Measurements from ENCODE around the gene P2RX6.
"Not testable (repeated sequence)": the region's sequence is repeated elsewhere in the genome, so short reads cannot be mapped to it uniquely, and the experiment has no call there.

P2RX6 gene

DNA sequence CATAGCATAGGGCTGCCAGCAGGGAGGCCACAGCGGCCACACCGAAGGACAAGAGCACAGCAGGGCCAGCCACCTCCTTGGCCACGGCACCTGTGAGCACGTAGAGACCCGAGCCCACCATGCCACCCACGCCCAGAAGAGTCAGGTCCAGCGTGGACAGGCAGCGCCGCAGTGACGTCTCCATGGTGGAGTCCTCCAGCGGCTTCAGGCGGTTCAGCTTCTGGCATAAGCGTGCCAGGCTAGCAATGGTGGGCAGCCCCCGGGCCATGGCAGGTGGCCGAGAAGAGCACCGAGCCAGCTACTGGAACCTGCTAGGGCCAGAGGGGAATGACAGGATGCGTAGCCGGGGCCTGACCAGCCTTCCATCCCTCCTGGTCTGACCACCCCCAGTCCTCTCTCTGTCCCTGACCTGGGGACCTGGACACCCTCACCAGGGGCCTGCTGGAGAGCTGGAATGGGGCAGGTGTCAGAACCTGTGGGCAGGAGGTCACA is 16.6 kb downstream of the P2RX6 start:
- DNase-seq (ENCODE audit: low read depth in 2 of 2) = no peak

DNA sequence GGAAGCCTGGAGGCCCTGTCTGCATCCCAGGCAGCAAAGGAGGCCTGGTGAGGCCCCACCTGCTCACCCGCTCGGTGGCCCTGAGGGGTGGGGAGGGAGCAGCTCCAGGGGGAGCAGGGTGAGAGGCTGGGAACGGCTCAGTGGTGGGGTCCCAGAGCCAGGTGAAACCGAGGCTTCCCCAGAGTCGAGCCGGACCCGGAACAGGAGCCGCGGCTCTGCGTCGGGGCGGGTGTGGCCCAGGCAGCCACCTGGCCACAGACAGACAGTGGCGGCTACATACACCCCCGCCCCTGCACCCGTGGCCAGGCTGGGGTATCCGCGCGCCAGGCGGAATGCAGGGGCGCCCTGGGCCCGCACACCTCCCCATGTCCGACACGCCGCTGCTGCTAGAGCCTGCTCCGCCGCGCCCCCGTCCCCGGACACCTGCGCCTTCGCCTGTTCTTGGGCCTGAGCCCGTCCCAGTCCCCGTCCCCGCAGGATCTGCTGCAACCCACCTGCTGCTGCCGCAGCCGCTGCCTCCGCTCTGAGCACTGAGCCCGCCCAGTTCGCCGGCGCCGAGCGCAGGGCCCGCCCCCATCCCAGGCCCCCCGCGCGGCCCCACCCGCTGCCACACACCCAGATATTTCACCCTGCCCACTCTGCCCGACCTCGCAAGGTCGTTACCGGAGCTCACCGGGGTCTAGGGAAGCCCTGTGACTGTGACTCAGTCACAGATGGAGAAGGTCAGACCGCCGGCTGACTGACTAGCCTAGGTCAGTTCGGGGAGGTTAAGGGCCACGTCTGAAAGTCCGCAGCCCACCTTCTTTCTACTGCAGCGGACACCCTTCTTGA is 17.3 kb downstream of the P2RX6 start, which contains the start of gene SLC7A4:
Gene SLC7A4 (minus strand): TSS at position 525 of the 831 bp plus-strand sequence. CDS start 749 bp downstream, outside the sequence.
- no peak for DNase-seq (ENCODE audit: low read depth in 2 of 2)

DNA sequence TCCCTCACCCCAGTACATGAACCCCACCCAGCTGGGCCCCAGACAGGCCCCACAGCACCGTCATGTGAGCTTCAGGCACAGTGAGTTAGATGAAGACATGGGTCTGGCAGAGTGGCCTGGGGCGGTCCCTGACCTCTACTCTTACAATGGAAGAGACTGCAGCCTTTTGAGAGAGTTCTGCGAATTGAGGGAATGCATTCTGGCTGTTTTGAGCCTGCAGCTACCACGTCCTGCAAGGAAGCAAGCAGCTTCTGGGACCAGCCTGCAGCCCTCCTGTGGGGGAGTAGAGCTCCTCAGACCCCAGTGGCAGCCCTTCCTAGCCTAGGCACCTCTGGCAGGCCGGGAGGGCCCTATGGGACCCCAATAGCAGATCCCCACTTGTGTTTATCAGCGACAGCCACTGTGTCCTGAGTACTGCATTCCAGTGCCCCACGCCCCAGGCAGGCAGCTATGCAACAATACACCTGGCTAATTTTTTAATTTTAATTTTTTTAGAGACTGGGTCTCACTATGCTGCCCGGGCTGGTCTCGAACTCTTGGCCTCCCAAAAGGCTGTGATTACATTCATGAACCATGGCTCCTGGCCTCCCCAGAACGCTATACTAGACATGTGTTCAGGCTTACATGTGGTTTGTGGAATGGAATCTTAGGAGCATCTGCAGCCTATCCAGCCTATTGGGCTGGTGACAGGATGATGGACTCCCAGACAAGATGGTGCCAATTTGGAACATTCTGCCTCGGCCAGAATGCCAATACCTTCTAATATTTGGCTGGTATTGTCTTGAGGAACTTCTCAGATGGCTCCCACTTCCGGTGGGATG is 18.1 kb downstream of the P2RX6 start:
- no peak for DNase-seq (ENCODE audit: low read depth in 2 of 2)

DNA sequence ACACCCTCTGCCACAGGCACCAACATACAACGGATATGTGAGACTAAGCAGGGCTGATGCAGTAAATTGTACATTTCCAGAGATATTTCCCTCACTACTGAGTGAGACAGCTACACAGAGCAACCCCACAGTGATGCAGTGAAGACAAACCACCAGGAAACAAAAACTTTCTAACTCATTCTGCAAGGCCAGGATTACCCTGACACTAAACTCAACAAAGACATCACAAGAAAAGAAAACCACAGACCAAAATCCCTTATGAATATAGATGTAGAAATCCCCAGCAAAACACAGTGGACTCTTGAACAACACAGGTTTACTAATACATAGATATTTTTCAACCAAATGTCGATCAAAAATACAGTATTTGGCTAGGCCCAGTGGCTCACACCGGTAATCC is 18.9 kb downstream of the P2RX6 start:
- no peak for DNase-seq (ENCODE audit: low read depth in 2 of 2)

DNA sequence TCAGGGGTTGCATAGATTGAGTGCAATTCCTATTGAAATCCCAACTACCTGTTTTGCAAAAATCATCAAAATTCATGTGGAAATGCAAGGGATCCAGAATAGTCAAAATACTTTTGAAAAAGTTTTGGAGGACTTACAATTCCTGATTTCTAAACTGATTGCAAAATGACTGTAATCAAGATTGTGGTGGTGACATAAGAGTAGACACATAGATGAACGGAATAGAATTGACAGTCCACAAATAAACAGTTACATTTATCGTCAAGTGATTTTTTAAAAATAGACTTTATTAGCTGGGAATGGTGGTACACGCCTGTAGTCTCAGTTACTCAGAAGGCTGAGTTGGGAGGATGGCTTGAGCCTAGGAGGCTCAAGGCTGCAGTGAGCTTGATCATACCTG is 20.0 kb downstream of the P2RX6 start:
- no peak for DNase-seq (ENCODE audit: low read depth in 2 of 2)

DNA sequence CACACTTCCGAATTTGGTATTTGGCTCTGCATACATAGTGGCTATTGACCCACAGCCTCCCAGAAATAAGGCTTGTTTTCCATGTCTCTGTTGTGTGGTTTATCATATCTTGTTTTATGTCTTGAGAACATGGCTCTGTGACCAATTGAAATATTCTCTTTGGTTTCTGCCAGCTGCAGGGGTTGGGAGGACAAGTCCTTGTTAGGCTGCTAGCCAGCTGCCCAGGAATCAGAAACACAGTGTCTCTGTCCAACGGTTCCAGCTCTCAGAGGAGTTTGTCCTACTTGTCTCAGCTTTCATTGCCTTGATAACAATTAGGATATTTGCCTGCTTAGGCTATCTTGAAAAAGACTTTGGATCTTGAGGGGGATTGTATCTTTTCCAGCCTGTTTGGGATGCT is 23.4 kb downstream of the P2RX6 start:
- no peak for DNase-seq (ENCODE audit: low read depth in 2 of 2)

DNA sequence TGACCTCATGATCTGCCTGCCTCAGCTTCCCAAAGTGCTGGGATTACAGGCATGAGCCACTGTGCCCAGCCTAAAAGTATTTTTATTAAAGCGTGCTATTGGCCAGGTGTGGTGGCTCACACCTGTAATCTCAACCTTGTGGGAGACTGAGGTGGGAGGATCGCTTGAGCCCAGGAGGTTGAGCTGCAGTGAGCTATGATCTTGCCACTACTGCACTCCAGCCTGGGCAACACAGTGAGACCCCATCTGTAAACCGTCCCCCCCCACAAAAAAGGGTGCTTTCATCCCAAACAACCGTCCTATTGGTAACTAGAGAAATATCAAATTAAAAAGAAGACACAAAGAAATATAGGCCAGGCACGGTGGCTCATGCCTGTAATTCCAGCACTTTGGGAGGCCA is 24.2 kb downstream of the P2RX6 start:
- not testable (repeated sequence) for DNase-seq (ENCODE audit: low read depth in 2 of 2)

DNA sequence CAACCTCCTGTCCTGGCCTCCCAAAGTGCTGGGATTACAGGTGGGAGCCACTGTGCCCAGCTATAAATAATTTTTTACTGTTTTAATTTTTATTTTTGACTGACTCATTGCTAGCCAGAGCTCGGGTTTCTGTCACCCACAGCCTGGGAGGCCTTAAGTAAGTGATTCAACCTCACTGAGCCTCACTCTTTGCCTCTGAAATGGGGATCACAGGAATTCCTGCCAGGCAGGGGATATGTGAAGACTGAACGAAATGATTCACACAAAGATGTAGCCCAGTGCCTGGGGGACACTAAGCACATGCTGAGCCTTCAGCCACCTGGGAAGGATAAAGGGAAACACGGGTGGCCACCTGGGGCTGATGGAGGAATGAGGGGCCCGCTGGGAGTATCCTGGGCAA is 27.0 kb downstream of the P2RX6 start:
- DNase-seq (ENCODE audit: low read depth in 2 of 2) = no peak

DNA sequence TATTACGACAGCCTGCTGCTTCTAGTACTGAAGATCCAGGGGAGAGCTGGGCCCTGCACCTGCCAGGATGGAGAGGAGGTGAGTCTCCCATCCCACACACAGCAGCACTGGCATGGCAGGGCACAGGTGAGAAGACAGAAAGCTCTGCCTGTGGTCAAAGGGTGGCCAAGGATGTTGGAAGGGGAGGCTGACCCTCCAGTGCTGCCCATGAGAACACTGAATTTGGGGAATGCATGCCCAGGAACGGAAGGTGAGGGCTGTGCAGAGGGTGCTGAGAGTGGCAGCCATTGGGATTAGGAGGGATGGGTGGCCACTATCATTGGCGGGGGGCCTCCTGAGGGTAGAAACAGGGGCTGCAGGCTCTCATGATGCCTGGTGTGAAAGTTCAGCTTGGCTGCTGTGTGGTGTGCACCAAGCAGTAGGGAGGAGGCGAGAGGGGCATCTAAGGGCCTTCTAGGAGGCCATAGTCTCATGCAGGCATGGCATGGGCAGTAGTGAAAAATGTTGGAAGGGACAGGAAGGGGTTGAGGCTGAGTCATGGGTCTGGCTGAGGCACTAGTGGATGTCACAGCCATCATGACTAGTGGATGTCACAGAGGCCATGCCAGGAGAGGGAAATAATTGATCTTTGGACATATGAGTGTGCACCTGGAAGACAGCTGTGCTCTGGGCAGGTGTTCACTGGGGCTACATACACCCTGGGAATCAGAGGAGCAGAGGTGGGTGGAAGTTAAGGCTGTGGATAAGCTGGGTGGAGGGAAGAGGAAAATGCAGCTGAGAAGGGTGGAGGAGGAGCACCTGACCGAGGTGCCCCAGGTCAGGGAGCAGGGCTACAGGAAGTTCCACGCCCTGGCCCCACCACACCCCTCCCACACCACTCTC is 28.3 kb downstream of the P2RX6 start:
- DNase-seq (ENCODE audit: low read depth in 2 of 2) = no peak

DNA sequence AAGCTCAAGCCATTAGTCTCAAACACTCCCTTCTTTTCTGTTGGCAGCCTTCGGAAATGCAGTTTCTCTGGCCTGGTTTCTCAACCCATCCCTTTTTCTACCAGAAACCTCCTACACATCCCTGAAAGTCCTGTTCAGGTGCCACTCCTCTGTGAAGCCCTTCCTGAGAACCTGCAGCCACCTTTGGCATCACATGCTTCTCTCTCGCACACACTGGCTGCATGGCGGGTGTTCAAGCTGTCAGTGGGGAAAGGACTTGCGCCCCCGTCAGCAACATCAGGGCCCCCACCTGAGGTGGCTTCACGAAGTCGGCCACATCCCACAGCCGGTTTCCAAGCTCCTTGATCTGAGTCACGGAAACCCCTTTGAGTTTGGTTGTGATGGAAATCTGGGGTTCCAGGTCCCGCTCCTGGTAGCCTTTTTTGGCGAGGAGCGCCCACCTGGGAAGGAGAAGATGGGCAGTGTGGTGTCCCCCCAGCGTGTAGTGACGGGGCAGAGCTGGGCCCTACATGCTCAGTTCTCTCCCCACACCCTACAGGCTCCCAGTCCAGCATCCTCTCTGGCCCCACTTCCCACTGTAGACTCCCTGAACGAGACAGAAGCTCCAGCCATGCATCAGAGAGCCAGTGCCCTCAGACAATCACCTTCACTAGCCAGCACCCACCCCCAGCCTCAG is 29.0 kb downstream of the P2RX6 start:
- no peak for DNase-seq (ENCODE audit: low read depth in 2 of 2)

DNA sequence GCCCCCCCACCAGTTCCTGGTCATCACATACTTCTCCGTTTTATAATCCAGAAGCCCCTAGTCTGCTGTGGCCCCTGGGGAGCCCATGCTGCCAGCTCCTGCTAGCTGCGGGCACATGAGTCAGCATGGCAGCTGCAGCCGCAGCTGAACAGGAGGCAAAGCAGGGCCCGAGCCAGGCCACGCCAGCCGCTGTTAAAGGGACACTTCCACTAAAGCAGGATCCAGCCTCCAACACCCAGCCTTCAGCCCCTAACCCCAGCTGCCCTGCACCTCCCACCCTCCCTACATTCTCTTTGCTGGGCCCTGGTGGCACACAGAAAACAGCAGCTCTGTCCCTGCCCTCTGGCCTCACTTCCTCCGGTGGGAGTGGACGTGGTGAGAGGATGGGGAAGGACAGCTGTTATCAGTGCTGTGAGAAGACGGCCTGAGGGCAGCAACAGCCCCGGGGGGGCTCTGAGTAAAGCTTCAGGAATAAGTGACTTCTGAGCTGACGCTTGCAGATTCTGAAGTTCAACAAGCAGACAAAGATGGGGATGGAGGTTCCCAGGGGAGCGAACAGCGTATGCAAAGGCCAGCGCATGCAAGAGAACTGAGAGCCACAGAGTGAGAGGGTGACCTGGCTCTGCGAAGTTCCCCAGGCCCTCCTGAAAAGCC is 30.1 kb downstream of the P2RX6 start:
- DNase-seq (ENCODE audit: low read depth in 2 of 2) = no peak

DNA sequence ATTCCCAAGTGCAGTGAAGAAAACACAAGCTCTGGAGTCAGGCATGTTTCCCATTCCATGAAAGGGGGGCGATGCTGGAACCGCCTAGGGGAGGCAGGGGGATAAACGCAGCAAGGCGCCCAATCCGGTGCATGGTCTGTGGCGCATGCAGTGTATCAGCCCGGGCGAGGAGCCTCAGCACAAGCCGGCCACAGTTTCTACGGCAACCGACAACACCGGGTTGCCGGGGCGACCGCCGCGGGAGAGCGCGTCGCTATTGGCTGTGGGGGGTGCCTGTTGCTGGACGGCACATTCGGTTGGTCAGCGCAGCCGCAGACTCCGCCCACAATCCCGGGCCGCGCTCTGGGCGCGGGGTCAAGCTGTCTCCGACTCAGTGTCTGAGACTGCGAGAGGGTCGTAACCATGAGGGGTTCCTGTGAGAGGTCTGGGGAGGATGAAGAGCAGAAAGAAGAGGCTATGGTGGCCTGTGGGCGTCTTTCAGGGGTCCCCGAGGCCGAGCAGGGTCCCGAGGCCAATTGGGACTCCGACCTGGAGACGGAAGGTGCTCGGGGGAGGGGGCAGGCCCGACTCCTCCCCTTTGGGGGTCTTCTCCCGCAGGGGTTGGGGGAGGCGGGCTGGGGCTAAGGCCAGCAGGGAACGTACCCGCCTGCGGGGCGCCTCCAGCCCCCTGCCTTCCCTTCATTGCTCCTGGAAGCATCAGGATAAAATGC is 30.8 kb downstream of the P2RX6 start, which contains the start of gene LRRC74B:
Gene LRRC74B (plus strand): TSS at position 362 of the 710 bp plus-strand sequence. CDS start 41 bp downstream, at position 403.
- DNase-seq (ENCODE audit: low read depth in 2 of 2) = peak; percentile 47 to 69

DNA sequence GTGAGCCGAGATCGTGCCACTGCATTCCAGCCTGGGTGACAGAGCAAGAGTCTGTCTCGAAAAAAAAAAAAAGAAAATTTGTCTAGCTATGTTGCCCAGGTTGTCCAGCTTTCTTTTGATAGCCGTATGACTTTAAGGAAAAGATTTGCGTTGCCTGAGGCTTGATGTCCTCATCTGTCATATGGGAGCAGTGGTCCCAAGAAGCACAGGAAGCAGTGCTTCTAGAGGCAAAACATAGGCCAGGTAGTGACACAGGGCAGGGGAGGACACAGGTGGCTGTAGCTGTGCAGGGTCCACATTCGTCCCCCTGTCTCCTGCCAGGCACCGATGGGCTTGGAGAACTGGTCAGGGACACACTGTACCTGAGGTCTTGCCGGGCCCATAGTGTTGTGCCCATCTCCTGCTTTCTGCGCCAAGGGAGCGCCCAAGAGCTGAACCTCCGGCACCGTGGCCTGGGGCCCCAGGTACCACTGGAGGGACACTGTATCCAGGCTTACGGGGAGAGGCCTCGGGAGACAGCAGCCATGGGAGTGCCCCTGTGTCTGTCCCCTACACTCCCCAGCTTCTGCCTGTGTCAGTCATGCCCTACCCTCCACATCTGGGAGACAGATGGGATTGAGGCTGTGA is 32.2 kb downstream of the P2RX6 start:
- no peak for DNase-seq (ENCODE audit: low read depth in 2 of 2)

DNA sequence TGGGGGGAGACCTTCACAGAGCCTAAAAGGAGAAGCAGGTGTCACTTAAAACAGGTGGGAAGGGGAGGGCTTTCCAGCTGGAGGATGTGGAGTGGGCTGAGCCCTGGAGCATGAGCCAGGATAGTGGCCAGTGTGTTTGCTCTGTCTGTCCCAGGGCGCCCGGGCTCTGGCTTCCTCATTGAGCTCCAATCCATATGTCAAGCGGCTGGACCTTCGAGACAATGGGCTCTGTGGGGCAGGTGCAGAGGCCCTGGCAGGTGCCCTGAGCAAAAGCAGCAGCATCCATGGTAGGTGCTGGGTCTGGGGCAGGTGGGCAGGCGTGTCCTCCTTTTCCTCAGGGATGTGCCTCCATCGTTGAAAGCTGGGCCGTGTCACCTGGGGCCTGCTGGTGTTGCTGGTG is 32.8 kb downstream of the P2RX6 start:
- DNase-seq (ENCODE audit: low read depth in 2 of 2) = no peak

DNA sequence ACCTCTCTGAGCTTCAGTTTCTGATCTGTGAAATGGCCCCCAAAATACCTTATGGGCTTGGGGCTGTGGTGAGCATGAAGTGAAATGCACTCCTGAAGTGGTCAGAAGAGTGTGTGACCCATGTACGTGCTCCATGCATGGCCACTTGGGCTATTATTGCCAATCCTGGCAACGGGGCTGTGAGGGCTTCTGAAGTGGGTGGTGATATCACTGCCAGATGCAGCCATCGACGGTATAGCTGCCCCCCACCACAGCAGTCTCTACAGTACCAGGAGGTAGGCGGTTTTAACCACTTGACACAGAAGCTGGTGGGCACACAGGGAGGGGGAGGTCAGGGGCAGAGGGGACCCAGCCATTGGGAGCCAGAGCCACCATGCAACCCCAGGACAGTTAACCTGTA is 33.5 kb downstream of the P2RX6 start:
- DNase-seq (ENCODE audit: low read depth in 2 of 2) = not testable (repeated sequence)

DNA sequence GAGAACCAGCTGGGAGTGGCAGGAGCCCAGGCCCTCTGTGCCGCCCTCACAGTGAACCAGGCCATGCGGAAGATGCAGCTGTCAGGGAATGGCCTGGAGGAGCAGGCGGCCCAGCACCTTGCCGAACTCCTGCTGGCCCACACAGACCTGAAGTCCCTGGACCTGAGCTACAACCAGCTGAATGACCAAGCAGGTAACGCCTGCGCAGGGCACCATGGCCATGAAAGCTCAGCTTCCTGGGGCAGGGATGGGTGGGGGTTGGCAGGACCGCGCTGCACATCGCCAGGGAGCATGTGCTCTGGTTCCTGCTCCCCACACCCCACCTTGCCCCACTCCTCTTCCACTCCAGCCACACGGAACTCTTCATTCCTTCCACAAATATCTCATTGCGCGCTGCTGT is 34.0 kb downstream of the P2RX6 start:
- DNase-seq (ENCODE audit: low read depth in 2 of 2) = not testable (repeated sequence)

DNA sequence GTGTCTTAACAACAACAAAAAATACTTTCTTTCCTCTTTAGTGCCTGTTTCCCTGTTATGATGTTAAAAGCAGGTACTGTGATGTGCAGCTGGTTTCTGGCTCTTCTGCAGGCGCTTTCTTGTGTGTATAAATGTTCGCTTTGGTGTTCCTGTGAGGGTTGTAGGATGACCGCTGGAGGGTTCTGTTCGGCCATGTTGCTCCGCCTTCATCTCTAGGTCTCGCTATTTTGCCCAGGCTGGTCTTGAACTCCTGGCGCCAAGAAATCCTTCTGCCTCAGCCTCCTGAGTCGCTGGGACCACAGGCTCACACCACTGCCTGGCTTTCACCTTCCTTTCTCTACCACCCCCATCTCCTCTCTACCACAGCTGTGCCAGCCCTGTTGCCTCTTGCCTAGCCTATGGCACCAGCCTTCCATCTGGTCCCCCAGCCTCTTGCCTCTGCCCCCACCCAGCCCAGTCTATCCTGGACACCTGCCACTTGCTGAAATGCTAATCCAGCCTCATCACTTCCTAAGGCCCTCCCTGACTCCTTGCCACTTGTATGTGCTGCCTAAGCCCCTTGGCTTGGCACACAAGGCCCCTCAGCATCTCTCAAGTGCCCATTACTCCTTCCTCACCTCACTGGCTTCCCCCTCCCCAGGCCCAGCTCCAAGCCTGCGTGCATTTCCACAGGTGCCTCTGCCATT is 36.3 kb downstream of the P2RX6 start:
- DNase-seq (ENCODE audit: low read depth in 2 of 2) = no peak

DNA sequence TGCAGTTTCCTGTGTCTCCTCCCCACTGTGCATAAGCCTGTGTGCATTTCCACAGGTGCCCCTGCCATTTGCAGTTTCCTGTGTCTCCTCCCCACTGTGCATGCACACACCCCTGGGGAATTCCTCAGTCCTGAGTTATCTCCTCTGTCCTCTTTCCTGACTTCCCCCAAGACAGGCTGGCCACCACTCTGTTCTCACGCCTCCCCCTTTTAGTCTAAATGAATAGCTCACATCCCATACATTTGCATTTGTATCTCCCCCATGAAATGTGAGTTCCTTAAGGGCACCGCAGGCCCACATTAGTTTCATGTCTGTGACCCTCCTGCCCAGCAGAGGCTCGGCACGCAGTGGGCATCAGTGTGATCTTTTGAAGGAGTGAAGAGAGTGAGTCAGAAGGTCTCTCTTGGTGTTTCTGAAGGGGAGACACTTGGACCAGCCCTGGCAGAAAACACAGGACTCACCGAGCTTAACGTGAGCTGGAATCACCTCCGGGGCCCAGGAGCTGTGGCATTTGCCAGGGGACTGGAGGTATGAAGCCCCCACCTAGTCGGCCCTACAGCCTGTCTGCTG is 37.0 kb downstream of the P2RX6 start:
- DNase-seq (ENCODE audit: low read depth in 2 of 2) = no peak

All from stimulated activated CD4-positive, alpha-beta T cell treated with anti-CD3 and anti-CD28 coated beads, Interleukin-12 subunit alpha, Interleukin-12 subunit beta, amount 100 ng/mL, for 24 hours (primary cell).